HG02678 (cell line): ENCODE data around the gene UGT2A3.
"Not testable (repeated sequence)": the region's sequence is repeated elsewhere in the genome, so short reads cannot be mapped to it uniquely, and the experiment has no call there.

Experiments used
- ATAC-seq: cut with Tn5 transposase; IDR thresholded peaks from one replicate; pipeline ENCODE4 v1.9.1; 2021; ENCODE audit warnings: mild to moderate bottlenecking, moderate library complexity; ENCODE audit not compliant: unreplicated experiment

Gene UGT2A3

GRCh38 chr4:68951078-68951805 is at the start of gene UGT2A3:
Gene UGT2A3 (minus strand): TSS chr4:68951804. CDS start chr4:68951760, 44 bp downstream.
- ATAC-seq, result peak; percentile 52

- no peak for ATAC-seq
Observed at GRCh38 chr4:68997040-68997439, 45.4 kb upstream of the UGT2A3 start.

DNA sequence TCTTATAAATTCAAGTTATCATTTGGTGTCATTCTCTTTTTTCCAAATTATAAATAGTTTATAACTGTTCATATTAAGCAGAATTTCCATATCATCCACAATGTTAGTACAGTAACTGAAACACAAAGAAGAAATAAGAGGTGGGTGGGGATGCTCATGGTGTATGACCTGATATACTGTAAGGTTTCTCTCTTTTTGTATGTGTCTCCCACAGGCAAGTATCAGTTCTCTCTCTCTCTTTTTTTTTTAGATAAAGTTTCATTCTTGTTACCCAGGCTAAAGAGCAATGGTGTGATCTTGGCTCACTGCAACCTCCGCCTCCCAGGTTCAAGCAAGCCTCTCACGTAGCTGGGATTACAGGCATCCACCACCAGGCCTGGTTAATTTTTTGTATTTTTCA is 43.7 kb upstream of the UGT2A3 start:
- no peak for ATAC-seq

GRCh38 chr4:68987007-68987406 is 35.4 kb upstream of the UGT2A3 start:
- ATAC-seq, result peak; percentile 77

GRCh38 chr4:68985442-68985841 is 33.8 kb upstream of the UGT2A3 start:
- no peak for ATAC-seq

- ATAC-seq, result no peak
Observed at GRCh38 chr4:68984947-68985346, 33.3 kb upstream of the UGT2A3 start.

- no peak for ATAC-seq
Observed at GRCh38 chr4:68963374-68963773, 11.8 kb upstream of the UGT2A3 start.

DNA sequence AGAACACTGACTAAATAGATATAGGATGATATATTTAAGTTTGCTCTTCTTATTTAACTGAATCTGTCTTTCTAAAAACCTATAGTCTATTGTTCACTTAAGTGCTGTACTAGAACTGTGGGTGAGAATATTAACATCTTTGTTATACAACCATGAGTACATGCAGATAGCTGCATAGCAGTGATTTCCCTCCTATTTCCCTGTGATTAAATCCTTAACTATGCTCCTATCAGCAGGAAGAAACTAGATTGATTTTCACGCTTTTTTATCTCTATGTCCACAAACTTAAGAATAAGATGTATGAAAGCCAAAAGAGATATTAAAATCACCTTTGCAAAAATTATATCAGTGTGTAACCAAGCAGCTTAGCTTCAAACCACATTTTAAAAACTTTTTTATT is 11.3 kb upstream of the UGT2A3 start:
- ATAC-seq, result no peak

DNA sequence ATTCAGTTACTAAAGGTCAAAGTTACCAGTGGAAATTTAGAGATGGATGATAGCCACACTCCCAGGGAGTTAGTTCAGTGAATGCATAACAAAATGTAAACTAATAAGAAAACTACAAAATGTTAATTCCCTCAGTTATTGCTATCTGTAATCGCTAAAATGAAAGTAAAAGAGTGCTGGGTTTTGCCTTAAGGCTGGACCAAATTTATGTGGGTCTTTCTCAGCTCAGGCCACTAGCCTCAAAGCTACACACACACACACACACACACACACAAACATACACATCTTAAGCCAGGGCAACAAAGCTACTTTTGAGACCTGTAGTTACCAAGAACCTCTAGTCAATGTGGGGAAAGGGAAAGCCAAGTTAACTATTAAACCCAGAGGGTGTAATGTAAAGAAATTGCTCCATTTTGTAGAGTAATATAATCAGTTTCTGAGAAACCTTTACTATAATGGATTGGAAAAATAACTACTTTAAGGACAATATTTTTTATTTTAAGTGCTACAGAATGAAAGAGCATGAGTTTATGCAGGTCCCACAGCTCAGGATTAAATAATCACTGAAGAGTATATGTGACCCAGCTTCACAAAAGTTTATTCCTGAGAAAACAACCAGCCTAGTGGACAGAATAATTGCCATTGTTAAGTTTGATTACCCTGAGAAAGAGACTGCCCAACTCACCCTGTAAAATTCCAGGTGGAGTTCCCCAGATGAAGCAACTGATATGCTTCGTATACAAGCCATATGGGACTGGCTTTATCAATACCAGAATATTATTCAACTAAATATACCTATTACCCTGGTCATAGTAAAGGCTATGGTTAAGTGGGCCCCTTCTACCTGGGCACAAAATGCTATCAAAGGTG is 8.9 kb upstream of the UGT2A3 start:
- ATAC-seq, result no peak

DNA sequence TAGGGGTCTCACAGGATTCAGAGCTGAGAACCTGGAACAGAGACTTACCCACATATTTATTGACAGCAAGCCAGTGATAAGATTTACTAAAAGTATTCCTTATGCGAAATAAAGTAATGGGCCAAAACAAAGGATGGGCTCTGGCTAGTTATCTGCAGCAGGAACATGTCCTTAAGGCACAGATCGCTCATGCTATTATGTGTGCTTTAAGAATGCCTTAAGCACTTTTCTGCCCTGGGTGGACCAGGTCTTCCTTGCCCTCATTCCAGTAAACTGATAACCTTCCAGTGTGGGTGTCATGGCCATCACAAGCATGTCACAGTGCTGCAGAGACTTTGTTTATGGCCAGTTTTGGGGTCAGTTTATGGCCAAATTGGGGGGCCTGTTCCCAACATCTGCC is 7.5 kb upstream of the UGT2A3 start:
- not testable (repeated sequence) for ATAC-seq

GRCh38 chr4:68954126-68954525 is 2.5 kb upstream of the UGT2A3 start:
- no peak for ATAC-seq

DNA sequence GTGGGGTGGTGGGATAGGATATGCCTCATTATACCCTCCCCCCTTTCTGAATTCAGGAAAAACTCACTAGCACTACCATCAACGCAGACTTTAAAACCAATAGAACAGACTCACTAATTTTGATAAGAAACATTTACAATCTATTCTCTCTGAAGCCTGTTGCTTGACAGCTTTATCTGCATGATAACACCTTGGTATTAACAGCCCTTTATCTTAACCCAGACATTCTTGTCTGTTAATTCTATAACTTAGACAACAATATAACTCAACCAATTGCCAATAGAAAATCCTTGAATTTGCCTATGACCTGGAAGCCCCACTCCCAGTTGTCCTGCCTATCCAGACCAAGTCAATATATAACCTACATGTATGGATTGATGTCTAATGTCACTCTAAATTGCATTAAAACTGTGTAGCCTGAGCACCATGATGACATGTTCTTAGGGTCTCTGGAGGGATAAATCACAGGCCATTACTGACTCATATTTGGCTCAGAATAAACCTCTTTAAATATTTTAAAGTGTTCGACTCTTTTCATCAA is 1.5 kb upstream of the UGT2A3 start:
- no peak for ATAC-seq

DNA sequence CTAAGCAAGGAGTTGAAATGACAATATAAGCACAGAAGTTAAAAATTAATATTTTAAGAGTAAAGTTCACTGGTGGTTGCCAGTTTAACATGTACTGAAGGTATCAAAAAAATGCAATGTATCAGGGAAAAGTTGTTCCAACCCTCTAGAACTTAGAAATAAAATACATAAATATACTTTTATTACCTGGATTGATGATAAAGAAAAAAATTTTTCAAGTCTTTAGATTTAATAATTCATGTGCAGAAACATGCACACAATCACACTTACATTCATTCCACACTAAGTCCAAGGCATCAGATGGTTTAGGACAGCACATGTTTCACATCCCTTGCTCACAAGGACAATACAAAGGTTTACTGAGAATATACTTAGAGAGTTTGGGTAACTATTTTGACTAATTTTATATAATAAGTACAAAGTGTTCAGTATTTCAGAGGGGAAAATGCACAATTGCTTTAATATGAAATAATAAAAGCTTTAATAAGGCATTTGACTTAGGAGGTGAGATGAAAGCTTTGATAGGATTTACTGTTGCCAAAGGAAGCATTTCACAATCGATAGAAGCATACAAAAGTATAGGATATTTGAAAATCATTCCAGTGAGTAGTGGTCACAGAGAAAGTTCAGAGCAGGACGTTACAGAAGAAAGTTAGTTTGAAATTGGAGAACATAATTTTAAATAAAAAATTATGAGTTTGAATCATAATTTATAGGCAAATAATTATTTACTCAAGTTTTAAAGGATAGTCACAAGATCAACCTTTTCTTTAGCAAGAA is 392 bp upstream of the UGT2A3 start:
- ATAC-seq, result no peak

DNA sequence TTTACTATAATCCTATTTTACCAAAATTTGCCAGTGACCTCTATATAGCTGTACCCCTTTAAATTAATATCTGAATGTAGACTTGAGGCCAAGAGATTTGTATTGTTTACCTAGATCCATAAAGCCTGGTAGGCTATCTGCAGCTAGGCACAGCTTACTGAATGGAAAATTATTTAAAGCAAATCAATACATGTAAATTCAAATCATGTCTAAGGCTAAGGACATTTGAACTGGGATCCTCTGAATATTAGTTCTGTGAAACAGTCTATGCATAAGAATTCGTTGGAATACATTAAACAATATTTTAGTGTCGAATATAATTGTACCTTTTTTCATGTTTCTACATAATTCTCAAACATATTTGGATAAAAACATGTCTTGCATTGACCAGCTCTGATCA is 1.6 kb downstream of the UGT2A3 start:
- no peak for ATAC-seq

DNA sequence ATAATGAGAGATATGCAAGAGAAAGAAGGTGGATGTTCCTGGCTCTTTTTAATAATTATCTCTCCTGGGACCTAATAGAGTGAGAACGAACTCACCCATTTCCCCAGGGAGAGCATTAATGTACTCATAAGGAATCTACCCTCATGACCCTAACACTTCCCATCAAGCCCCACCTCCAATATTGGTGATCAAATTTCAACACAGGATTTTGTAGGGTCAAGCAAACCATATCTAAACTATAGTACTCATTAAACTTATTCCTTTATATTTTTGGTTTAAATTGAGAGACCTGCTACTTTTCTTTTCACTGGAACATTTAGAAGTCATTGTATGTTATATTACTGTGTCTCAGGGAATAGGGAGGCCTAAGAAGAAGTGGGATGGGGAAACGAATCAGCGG is 2.6 kb downstream of the UGT2A3 start:
- no peak for ATAC-seq

- no peak for ATAC-seq
Observed at GRCh38 chr4:68948044-68948743, 3.4 kb downstream of the UGT2A3 start.

GRCh38 chr4:68929076-68929737 is 22.4 kb downstream of the UGT2A3 start:
- ATAC-seq, result no peak

DNA sequence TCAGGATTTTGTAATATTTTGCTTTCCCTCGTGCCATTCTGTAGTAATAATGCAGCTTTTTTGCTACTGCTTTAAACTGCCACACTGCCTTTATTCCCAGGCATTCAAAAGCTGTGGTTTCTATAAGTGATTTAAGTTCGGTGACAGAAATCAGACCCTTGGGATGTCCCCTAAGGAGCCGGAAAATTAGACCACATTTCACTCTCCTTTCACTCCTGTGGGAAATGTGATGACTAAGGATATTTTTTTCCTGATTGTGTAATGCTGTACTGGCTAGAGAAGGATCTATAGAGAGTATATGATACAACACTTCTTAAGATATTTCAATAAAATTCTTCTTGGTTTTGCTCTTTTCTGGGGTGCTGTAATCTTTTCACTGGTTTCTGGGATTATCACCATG is 24.4 kb downstream of the UGT2A3 start:
- no peak for ATAC-seq

DNA sequence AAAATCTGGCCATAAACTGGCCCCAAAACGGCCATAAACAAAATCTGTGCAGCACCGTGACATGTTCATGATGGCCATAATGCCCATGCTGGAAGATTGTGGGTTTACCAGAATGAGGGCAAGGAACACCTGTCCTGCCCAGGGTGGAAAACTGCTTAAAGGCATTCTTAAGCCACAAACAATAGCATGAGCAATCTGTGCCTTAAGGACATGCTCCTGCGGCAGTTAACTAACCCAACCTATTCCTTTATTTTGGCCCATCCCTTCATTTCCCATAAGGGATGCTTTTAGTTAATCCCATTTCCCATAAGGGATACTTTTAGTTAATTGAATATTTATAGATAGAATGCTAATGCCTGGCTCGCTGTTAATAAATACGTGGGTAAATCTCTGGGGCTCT is 29.4 kb downstream of the UGT2A3 start:
- not testable (repeated sequence) for ATAC-seq

DNA sequence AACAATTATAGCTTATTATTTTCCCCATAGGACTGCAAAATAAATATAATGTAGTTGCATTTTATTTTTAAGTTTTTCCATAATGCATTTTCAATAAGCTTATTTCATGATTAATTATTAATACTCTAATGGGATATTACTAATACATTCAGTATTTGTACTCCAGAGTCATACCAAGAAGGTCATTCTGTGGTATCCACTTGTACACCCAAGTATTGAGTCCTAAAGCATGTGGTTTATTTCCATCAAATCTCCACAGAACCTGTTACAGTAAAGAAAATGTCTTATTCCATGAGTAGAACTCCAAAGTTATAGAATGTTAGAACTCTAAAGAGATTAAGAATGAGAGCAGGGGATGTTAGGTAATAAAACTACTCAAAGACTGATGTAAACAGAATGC is 30.6 kb downstream of the UGT2A3 start:
- no peak for ATAC-seq
